Islet precursor cell (in vitro differentiated cells): Measurements from ENCODE around the gene CD2.

Experiments used
- DNase-seq: peaks from one replicate; pipeline ENCODE4 v3.0.0-alpha.2; 2018

Gene CD2, protein sequence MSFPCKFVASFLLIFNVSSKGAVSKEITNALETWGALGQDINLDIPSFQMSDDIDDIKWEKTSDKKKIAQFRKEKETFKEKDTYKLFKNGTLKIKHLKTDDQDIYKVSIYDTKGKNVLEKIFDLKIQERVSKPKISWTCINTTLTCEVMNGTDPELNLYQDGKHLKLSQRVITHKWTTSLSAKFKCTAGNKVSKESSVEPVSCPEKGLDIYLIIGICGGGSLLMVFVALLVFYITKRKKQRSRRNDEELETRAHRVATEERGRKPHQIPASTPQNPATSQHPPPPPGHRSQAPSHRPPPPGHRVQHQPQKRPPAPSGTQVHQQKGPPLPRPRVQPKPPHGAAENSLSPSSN

DNA sequence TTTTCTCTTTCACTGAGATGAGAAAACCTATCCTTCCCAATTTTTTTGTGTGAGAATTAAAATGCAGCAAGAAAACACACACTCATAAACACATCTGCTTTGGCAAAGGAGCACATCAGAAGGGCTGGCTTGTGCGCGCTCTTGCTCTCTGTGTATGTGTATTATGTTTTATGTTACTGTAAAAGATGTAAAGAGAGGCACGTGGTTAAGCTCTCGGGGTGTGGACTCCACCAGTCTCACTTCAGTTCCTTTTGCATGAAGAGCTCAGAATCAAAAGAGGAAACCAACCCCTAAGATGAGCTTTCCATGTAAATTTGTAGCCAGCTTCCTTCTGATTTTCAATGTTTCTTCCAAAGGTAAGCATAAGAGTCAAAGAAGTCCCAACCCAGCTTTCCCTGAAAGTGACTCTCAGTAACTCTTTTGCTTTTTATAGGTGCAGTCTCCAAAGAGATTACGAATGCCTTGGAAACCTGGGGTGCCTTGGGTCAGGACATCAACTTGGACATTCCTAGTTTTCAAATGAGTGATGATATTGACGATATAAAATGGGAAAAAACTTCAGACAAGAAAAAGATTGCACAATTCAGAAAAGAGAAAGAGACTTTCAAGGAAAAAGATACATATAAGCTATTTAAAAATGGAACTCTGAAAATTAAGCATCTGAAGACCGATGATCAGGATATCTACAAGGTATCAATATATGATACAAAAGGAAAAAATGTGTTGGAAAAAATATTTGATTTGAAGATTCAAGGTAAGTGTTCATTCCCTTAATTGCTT, at the start of gene CD2:
Gene CD2, plus strand, starts transcription at position 233 of the 780 bp plus-strand sequence. Its CDS starts 63 bp downstream, at position 296.
- no peak for DNase-seq

- DNase-seq: no peak
Measured at GRCh38 chr1:116706123-116706522, 48.1 kb upstream of the CD2 start.

- no peak for DNase-seq
Measured at GRCh38 chr1:116706841-116707240, 47.4 kb upstream of the CD2 start.

- DNase-seq: peak; percentile 83
Measured at GRCh38 chr1:116708255-116708900, 45.9 kb upstream of the CD2 start.

DNA sequence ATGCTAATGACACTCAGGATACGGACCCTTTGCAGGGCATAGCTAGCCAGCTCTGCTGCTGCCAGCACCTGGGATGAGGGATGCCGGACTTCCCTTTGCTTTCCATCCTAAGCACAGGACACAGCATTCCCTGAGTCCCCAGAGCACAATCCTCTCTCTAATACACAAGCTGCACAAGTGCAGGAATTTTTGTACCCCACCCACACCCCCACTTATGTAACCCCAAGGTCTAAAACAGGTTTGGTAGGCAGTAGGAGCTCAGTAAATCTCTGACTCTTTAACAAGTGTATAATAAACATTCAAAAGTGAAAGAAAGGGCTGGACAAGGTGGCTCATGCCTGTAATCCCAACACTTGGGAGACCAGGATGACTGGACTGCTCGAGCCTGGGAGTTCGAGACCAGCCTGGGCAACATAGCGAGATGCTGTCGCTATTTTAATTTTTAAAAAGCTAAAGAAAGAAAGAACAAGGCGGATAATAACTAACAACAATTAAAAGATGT, 44.5 kb upstream of the CD2 start:
- peak; percentile 15 for DNase-seq

- peak; percentile 49 for DNase-seq
Measured at GRCh38 chr1:116710420-116711262, 43.6 kb upstream of the CD2 start.

- peak; percentile 74 for DNase-seq
Measured at GRCh38 chr1:116711263-116711840, 42.9 kb upstream of the CD2 start.

GRCh38 chr1:116712510-116712909, 41.7 kb upstream of the CD2 start:
- DNase-seq: peak; percentile 47

GRCh38 chr1:116713474-116713873, 40.8 kb upstream of the CD2 start:
- DNase-seq: peak; percentile 44

DNA sequence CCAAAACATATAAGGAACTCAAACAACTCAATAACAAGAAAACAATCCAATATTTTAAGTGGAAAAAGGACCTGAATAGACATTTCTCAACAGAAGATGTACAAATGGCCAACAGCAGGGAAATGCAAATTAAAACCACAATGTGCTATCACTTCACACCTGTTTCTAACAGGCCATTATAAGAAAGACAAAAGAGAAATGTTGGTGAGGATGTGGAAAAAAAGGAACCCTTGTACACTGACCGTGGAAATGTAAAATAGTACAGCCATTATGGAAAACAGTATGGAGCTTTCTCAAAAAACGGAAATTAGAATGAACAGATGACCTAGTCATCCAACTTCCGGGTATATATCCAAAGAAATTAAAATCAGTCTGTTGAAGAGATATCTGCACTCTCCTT, 37.8 kb upstream of the CD2 start:
- no peak for DNase-seq

GRCh38 chr1:116717318-116717717, 36.9 kb upstream of the CD2 start:
- DNase-seq: no peak

DNA sequence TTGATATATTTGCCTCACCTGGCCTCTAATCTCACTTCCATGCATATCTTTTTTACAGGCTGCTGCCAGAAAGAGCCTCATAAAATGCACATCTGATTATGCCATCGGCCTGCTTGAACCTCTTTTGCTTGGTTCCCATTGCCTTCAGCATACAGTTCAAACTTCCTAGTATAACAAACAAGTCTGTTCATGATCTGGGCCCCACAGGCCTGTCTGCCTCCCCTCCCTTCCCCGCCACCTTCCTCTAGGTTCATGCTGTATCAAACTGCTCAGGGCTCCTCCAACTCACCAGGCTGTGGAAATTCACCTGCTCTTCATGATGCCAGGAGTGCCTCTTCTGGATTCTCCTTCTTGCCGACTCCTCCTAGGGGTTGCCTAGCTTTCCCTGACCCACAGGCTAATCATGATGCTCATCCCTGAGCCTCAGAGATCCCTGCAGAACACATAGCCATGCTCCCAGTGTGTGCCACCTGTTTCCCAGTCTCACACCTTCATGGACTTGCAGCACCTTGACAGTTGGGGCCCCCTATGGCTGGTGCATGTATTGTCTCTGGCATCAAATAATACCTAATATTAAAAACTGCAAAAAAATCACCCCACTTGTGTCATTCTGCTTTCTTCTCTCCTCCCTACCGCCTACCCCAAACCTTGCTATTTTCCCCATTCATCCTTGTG, 33.7 kb upstream of the CD2 start:
- peak; percentile 39 for DNase-seq

GRCh38 chr1:116721039-116721405, 33.2 kb upstream of the CD2 start:
- DNase-seq: no peak

DNA sequence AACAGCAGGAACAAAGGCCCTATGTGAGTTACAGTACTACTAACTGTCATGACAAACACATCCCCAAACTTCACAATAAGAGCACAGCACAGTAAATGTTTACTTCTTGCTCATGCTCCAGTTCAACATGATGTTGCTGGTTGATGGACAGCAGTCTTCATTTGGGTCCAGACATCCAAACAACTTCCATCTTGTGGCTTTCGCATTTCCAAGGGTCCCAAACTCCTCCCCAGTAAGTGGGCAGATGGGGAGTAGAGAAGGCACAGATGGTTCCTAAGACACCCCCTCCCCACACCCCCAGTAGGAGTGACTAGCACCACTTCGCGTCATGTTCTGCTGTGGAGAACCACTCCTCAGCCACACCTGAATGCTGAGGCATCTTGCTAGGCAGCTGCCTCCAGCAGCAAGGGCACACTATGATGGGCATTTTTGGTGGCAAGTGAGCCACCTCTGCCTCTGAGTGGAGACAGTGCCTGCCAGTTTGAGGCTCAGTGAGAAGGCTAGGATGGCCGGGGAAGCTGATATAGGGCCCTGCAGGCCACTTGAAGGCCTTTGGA, 32.7 kb upstream of the CD2 start:
- peak; percentile 43 for DNase-seq

GRCh38 chr1:116722016-116722838, 32.0 kb upstream of the CD2 start:
- DNase-seq: peak; percentile 52

GRCh38 chr1:116724765-116725375, 29.4 kb upstream of the CD2 start:
- no peak for DNase-seq

- no peak for DNase-seq
Measured at GRCh38 chr1:116725798-116726197, 28.4 kb upstream of the CD2 start.

DNA sequence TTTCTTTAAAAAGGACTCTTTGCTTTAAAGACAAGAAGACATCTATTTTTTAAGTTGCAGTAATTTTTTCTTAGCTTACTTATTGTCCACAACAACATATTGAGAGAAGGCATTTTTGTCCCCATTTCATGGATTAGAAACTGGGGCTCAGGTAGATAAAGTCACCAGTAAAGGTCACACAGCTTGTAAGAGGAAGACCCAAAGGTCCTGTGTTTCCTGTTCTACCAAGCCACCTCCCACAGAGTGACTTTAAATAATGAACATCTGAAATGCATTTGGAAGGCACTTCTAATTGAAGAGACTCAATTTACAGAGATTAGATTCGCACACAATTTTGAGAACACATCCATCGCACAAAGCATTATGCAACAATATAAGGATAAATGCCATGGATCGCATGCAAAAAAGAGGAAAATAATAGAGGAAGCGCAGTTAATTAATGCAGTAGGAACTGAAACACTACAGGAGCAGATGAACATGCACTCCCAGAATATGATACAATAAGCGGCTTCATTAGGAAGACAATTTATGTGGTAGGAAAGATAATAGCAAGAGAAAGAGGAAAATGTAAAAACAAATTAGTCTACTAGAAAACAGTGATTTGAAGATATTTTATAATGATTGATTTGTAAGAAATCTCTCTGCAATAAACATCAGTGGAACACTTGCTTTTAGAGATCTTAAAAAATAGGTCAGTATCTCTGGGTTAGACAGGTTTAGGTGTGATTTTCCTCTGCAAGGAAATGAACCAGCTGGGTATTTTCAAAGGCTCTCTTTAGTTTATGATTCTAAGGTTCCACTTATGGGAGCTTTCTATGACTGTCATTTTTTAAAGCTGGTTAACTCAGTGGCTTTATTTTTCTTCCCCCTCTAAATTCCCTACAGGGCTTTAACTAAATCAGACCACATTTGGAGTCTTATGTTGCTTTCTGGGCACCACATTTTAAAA, 27.1 kb upstream of the CD2 start:
- no peak for DNase-seq

- no peak for DNase-seq
Measured at GRCh38 chr1:116731439-116731838, 22.8 kb upstream of the CD2 start.
